IPS DF 6.9 (cell line): Measurements from ENCODE around the gene MR1.
A peak's percentile ranks its signal among the peaks of the same experiment; 100 is the strongest.

Experiments used
- DNase-seq: peaks from one replicate; pipeline ENCODE4 v3.0.0-alpha.2; 2013; ENCODE audit warnings: low read depth, low spot score
- H3K27ac ChIP-seq: one replicate; pipeline ENCODE4 v1.5.1; 2013; ENCODE audit warnings: low read length, control low read depth
- H3K27me3 ChIP-seq: 2 replicates; pipeline ENCODE4 v1.6.1; 2013; ENCODE audit warnings: mild to moderate bottlenecking, low read length; ENCODE audit not compliant: control insufficient read depth, insufficient read depth
- H3K36me3 ChIP-seq: 2 replicates; pipeline ENCODE4 v1.6.1; 2013; ENCODE audit warnings: low read length; ENCODE audit not compliant: control insufficient read depth, insufficient read depth
- H3K4me1 ChIP-seq: 2 replicates; pipeline ENCODE4 v1.6.1; 2013; ENCODE audit warnings: low read length; ENCODE audit not compliant: control insufficient read depth, insufficient read depth
- H3K4me3 ChIP-seq: 2 replicates; pipeline ENCODE4 v1.5.1; 2013; ENCODE audit warnings: mild to moderate bottlenecking, low read length
- H3K9me3 ChIP-seq: 2 replicates; pipeline ENCODE4 v1.6.1; 2013; ENCODE audit warnings: low read length, inconsistent platforms; ENCODE audit not compliant: control insufficient read depth, insufficient read depth
- WGBS: extraction: QIAGEN DNeasy Blood & Tissue Kit; methylation state at CpG from one replicate; pipeline ENCODE4 v1.1.7; 2013; ENCODE audit warnings: mixed read lengths, missing lambda C conversion rate; ENCODE audit not compliant: insufficient read length, insufficient coverage; 5-methylcytosine and 5-hydroxymethylcytosine counted together

MR1 gene

GRCh38 chr1:181083842-181084605 is 50.2 kb downstream of the MR1 start:
- Histone ChIP-seq H3K36me3 (no peaks in the 10 kb centered on the region), H3K27ac (no peak overlapping the region), H3K9me3 (no peaks in the 10 kb centered on the region), H3K27me3 (no peaks in the 10 kb centered on the region; the same call in 1 of the 2 replicates), H3K4me3 (no peak overlapping the region), H3K4me1 (no peaks in the 10 kb centered on the region)
- whole genome bisulfite sequencing = no CpG with 5 or more reads among the region's 6 CpGs
- DNase-seq = no peak

GRCh38 chr1:181084606-181084969 is 50.8 kb downstream of the MR1 start:
- H3K4me3 ChIP-seq = no peak overlapping the region
- DNase-seq = no peak
- no CpG with 5 or more reads among the region's 4 CpGs for WGBS
- H3K36me3 ChIP-seq = no peaks in the 10 kb centered on the region
- H3K9me3 ChIP-seq = no peaks in the 10 kb centered on the region
- H3K4me1 ChIP-seq = no peaks in the 10 kb centered on the region
- H3K27me3 ChIP-seq = no peaks in the 10 kb centered on the region; the same call in 1 of the 2 replicates
- H3K27ac ChIP-seq = no peak overlapping the region

DNA sequence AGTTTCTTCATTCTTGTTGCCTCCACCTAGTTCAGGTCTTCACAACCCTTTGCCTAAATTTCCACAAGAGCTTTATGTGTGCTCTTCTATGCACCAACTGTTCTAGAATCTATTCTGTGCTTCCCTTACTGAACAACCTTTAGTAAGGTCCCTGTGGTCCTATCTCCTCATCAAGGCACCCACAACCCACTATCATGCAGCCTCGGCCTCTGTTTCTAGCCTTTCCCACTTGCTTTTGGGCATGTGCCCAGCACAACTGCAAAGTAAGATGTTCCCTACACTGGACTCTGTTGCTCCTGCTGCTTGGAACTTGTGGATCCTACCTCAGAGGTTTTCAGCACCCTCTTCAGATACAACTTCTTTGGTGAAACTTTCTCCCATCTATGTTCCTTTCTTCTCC is 52.3 kb downstream of the MR1 start:
- no peaks in the 10 kb centered on the region; the same call in 1 of the 2 replicates for H3K27me3 ChIP-seq
- H3K36me3 ChIP-seq = no peaks in the 10 kb centered on the region
- H3K9me3 ChIP-seq = no peaks in the 10 kb centered on the region
- no peaks in the 10 kb centered on the region; the same call in 1 of the 2 replicates for H3K4me1 ChIP-seq
- H3K27ac ChIP-seq = no peak overlapping the region
- WGBS = no CpG with 5 or more reads among the region's 1 CpG
- no peak for DNase-seq
- no peak overlapping the region for H3K4me3 ChIP-seq

DNA sequence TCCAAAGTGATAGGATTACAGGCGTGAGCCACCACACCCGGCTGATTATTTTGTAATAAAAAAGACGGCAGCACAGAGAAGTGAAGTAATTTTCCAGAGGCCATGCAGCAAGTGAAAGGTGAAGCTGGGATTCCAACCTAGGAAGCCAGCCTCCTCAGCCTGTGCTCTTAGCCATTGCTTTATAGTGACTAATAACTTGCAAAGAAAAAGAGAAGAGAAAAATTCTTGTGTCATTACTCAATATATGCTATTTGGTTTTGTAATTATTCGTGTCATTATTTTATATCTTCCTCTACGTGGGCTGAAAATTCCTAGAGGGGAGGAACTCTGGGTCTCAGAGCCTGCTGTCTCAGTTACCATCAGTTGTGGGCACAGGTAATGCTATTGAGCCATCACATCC is 53.1 kb downstream of the MR1 start:
- H3K4me1 ChIP-seq = no peaks in the 10 kb centered on the region; the same call in 1 of the 2 replicates
- no peak for DNase-seq
- H3K36me3 ChIP-seq = no peaks in the 10 kb centered on the region
- no CpG with 5 or more reads among the region's 5 CpGs for WGBS
- H3K27me3 ChIP-seq = no peaks in the 10 kb centered on the region; the same call in 1 of the 2 replicates
- H3K4me3 ChIP-seq = no peak overlapping the region
- H3K9me3 ChIP-seq = no peaks in the 10 kb centered on the region
- no peak overlapping the region for H3K27ac ChIP-seq

DNA sequence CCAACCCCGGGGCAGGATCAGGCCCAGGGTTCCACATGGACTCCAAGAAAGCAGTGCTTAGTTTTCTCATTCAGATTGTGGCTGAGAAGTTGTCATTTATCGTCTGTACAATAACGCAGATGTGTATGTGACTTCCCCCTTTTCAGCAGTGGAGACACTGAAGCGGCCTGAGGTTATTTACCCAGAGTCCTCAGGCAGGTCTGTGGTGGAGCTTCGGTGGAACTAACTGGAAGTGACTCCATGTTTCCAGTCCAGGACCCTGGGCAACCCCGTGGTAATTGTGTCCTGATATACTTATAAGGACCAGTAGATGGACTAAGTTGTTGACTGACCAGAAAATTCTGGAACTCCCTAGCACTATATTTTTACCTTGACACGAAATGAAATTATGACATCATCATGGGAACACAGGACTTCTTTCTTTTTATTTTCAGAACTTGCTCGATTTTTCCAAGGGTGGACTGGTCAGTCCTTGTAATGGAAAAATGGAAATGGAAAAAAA is 53.7 kb downstream of the MR1 start:
- Histone ChIP-seq H3K36me3 (no peaks in the 10 kb centered on the region), H3K27me3 (no peaks in the 10 kb centered on the region; the same call in 1 of the 2 replicates), H3K4me3 (no peak overlapping the region), H3K9me3 (no peaks in the 10 kb centered on the region), H3K4me1 (no peaks in the 10 kb centered on the region; the same call in 1 of the 2 replicates), H3K27ac (no peak overlapping the region)
- WGBS = no CpG with 5 or more reads among the region's 8 CpGs
- DNase-seq = no peak

DNA sequence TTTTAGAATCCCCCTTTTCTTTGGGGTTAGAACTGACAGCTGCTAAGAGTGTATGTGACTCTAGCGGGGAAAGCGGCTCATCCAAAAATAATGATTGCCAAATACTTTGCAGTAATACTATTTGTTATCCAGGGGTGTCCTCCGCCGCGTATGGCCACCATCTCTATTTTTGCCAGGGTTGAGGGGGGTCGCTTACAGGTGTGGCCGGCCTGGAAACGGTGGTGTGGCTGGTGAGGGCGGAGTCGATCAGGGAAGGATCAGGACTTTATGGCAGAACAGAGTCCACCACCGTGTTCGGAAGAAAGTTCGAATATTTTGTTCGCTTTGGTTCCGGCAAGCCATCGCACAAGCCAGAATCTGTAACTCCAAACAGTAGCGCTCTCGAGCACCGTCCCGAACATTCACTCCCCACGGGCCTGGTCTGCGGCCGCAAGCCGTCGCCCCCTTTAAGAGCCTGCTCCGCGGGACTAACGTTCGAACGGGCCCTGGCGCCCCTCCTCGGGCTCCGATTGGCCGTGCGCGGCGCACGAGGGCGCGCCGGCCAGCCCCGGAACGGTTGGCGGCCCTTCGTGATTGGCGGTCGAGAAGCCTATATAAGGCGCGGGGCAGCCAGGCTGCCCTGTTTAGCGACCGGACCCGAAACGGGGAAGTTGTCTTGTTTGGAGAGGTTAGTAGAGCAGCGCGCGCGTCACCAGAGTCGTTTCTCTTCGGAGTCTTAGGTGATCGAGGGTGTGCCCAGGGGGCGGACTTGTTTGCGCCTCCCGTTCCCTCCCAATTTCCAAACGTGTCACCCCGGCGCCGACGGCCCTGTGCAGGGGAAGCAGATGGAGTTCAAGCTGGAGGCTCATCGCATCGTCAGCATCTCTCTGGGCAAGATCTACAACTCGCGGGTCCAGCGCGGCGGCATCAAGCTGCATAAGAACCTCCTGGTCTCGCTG is 54.6 kb downstream of the MR1 start, which contains the start of gene IER5:
Gene IER5, plus strand, starts transcription at position 622 of the 938 bp plus-strand sequence. Its CDS starts 203 bp downstream, at position 825.
- H3K9me3 ChIP-seq = no peaks in the 10 kb centered on the region
- no CpG with 5 or more reads among the region's 76 CpGs for WGBS
- no peak for DNase-seq
- H3K27me3 ChIP-seq = no peaks in the 10 kb centered on the region; the same call in 1 of the 2 replicates
- H3K36me3 ChIP-seq = no peaks in the 10 kb centered on the region
- H3K4me3 ChIP-seq = peak within 1 kb of the TSS; percentile 45
- no peak within 1 kb of the TSS for H3K27ac ChIP-seq
- no peaks in the 10 kb centered on the region; the same call in 1 of the 2 replicates for H3K4me1 ChIP-seq

- no peak overlapping the region for H3K27ac ChIP-seq
- WGBS = no CpG with 5 or more reads among the region's 97 CpGs
- DNase-seq = no peak
Observed at GRCh38 chr1:181089017-181089675, 55.4 kb downstream of the MR1 start.

GRCh38 chr1:181089676-181090544 is 56.1 kb downstream of the MR1 start:
- H3K4me1 ChIP-seq = no peaks in the 10 kb centered on the region; the same call in 1 of the 2 replicates

More at GRCh38 chr1:181089017-181089675, 55.4 kb downstream of the MR1 start:
- Histone ChIP-seq H3K36me3 (no peaks in the 10 kb centered on the region), H3K9me3 (no peaks in the 10 kb centered on the region), H3K4me1 (no peaks in the 10 kb centered on the region; the same call in 1 of the 2 replicates), H3K27me3 (no peaks in the 10 kb centered on the region; the same call in 1 of the 2 replicates), H3K4me3 (peak overlapping the region; percentile 45)

DNA sequence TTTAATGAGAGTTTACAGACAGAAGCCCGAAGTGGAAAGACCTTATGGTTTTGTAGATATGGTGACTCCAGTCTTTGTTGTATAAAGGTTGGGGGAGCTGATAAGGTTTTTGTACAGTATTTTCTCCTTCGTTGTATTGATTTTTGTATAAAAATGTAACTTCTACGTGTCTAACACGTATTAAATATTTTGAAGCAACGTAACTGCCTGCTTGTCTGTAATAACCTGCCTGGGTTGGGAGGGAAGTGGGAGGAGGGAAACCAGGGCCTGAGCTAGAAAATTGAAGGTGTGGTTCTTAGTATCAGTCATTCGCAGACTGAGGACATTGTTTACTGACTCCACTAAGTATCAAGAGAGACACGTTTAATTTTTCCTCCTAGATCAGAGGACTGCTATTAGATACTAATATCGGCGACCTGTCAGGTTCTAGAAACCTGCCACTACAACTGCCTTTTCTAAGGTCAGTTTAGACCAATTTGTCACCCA is 56.9 kb downstream of the MR1 start:
- H3K4me1 ChIP-seq = no peaks in the 10 kb centered on the region; the same call in 1 of the 2 replicates
- no peak for DNase-seq
- H3K27ac ChIP-seq = no peak overlapping the region
- no peaks in the 10 kb centered on the region for H3K36me3 ChIP-seq
- H3K27me3 ChIP-seq = no peaks in the 10 kb centered on the region; the same call in 1 of the 2 replicates
- no peak overlapping the region for H3K4me3 ChIP-seq
- WGBS = no CpG with 5 or more reads among the region's 9 CpGs
- H3K9me3 ChIP-seq = no peaks in the 10 kb centered on the region

More at GRCh38 chr1:181089676-181090544, 56.1 kb downstream of the MR1 start:
- H3K36me3 ChIP-seq = no peaks in the 10 kb centered on the region
- no CpG with 5 or more reads among the region's 48 CpGs for WGBS
- peak overlapping the region; percentile 45 for H3K4me3 ChIP-seq
- H3K9me3 ChIP-seq = no peaks in the 10 kb centered on the region
- no peak for DNase-seq
- no peaks in the 10 kb centered on the region; the same call in 1 of the 2 replicates for H3K27me3 ChIP-seq
- no peak overlapping the region for H3K27ac ChIP-seq
